A549 treated with GW870086 at 1 μM for 4 hours (cell line): ENCODE data around the gene HAUS5. TPM values are rescaled to one million over a fixed set of nuclear protein-coding genes. Genes with fewer than 3 reads are reported as not detected.

Experiments
- total RNA-seq: library from RNA; stranded (reverse); fragments of 200-300 nt; extraction: Qiagen RNA extraction; gene quantifications from 5 replicates; pipeline ENCODE4 v1.2.3, GENCODE V29; 2022; ENCODE audit warnings: low read depth

The HAUS5 gene, protein sequence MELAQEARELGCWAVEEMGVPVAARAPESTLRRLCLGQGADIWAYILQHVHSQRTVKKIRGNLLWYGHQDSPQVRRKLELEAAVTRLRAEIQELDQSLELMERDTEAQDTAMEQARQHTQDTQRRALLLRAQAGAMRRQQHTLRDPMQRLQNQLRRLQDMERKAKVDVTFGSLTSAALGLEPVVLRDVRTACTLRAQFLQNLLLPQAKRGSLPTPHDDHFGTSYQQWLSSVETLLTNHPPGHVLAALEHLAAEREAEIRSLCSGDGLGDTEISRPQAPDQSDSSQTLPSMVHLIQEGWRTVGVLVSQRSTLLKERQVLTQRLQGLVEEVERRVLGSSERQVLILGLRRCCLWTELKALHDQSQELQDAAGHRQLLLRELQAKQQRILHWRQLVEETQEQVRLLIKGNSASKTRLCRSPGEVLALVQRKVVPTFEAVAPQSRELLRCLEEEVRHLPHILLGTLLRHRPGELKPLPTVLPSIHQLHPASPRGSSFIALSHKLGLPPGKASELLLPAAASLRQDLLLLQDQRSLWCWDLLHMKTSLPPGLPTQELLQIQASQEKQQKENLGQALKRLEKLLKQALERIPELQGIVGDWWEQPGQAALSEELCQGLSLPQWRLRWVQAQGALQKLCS
- 12.2 to 17.4 TPM (median 14.8 TPM) in 5 replicates for total RNA-seq

GRCh38 chr19:35612559-35613321 is at the start of gene HAUS5:
HAUS5 (plus strand) TSS chr19:35612735; CDS start chr19:35612795, 60 bp downstream.

DNA sequence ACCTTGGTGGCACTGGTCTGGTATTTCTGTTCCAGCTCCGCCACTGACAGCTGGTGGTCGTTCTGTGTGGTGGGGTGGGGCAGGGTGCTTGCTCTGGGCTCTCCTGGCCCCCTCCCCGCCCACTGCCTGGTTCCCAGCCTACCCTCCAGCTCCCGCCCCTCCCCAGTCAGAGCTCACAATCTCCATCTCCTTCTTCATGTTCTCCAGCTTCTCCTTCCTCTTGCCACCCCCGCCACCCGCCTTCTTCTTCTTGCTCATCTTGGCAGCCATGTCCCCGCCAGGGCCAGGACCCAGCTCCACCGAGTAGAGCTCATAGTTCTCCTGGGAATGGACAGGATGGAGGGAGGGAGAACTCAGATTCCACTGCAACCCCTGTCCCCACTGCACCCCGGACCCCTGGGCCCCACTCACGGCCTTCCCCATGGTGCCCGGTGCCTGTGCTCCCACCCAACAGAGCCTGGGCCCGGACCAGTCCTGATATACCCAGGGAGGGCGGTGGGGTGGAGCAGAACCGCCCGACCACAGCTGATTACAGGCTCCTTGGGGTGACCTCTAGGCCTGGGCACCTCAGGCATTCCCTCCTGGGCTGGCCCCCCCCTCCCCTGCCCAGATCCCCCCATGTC is 49.2 kb upstream of the HAUS5 start, which contains the start of gene ATP4A:
TSS of gene ATP4A (minus strand) at position 452 of the 623 bp plus-strand sequence. CDS start at position 423, 29 bp downstream.

DNA sequence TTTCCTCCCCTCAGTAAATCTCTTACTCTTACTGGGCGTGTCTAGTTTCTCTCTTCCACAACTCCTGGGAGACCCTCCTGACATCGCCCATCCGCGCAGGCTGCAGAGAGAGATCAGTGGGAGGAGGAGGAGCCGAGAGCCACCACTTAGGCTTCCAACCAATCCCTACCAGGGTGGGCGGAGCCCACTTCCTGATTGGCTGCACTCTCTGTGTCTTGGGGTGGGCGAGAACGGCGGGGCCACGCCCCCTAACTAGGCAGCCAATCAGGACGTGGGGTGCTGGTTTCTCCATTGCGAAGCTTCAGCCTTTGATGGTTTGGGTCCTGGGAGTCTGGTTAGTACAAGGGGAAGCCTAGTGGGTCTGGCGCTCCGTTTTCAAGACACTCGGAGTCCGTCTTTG is 26.7 kb upstream of the HAUS5 start, which contains the start of gene PMIS2:
TSS of gene PMIS2 (plus strand) at position 326 of the 400 bp plus-strand sequence. CDS start 87 bp downstream, outside the sequence.

GRCh38 chr19:35628565-35629331 is 16.2 kb downstream of the HAUS5 start, which contains the start of gene RBM42:
RBM42 (plus strand) TSS chr19:35629036; CDS start chr19:35629154, 118 bp downstream.

DNA sequence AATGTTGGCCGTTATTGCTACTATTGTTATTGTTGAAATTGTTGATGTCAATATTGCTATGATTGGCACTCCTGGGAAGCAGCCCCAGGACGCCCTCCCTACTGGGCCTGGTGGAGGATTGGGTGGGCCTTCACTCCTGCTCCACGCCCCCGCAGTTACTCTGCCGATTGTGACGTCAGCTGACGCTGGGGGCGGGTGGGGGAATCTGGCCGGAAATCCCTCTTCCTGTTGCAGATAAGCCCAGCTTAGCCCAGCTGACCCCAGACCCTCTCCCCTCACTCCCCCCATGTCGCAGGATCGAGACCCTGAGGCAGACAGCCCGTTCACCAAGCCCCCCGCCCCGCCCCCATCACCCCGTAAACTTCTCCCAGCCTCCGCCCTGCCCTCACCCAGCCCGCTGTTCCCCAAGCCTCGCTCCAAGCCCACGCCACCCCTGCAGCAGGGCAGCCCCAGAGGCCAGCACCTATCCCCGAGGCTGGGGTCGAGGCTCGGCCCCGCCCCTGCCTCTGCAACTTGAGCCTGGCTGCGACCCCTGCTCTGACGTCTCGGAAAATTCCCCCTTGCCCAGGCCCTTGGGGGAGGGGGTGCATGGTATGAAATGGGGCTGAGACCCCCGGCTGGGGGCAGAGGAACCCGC is 29.1 kb downstream of the HAUS5 start, which contains the start of gene ETV2:
TSS of gene ETV2 (plus strand) at position 231 of the 637 bp plus-strand sequence. CDS start 716 bp downstream, outside the sequence.

DNA sequence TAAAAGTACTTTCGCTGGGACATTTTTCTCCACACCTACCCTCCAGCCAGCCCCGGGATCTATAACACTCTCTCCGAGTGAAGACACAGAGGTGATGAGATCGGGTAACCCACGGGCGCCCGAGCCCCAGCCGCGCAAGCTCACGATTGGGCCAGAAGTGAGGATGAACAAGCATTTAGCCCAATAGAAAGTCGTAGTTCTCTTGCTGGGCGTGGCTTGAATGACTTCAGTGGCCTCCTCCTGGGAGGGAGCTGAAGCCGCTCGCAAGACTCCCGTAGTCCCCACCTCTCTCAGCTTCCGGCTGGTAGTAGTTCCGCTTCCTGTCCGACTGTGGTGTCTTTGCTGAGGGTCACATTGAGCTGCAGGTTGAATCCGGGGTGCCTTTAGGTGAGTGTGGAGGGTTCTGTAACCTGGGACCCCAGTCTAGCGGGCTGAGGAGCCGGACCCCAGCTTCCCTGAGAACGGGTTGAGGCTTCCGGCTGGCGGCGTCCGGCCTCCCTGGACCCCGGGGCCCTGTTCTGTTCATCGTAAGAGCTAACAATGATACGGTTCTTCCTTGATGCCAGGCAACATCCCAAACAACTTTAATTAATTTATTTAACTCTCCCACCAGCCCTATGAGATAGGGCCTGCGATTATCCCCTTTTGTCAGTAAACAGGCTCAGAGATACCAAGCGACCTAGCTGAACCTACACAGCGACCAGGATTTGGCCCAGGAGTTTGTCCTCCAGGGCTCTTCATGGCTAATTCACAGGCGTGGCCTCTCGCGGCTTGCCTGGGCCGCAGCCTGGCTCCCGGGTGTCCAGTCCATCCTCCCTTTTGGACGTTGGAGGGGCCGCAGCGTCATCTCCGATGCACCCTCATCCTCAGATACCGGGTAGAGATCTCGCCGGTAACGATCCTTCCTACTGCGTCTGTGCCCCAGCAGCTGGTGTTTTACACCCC is 35.8 kb downstream of the HAUS5 start, which contains the start of gene COX6B1:
TSS of gene COX6B1 (plus strand) at position 307 of the 945 bp plus-strand sequence. CDS start 2,921 bp downstream, outside the sequence.

DNA sequence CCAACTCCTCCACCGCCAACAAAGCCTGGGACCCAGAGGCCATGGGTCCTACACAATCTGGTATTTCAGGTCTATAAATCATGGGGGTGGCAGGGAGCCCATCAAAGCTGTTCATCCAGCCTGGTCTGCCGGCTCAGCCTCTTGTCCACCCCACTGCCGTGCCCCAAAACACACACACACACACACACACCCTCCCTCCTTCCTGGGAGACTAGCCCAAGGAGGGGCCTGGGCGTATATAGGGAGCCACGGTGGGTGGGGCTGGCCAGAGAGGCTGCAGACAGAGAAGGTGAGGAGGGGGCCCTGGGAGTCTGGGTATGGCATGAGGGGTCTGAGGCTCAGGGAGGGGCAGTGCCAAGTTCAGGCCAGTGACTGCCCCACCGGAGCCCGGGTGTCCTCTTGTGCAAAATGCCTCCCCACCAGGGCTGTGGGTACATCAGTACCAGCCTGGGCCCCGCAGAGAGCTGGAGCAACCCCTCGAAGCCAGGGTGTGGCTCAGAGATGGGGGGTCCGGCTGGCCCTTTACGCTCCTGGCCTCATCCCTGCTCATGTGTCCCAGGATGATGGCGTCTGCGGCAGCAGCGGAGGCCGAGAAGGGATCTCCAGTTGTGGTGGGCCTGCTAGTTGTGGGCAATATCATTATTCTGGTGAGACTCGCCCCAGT is 53.8 kb downstream of the HAUS5 start, which contains the start of gene UPK1A:
TSS of gene UPK1A (plus strand) at position 267 of the 663 bp plus-strand sequence. CDS start at position 563, 296 bp downstream.

Other genes starting within 250 kb of the HAUS5 start
- not detected in 5 replicates for gene GPR42, start 241.7 kb upstream of the HAUS5 start, total RNA-seq
- not detected in 5 replicates for gene FFAR2, start 164.5 kb upstream of the HAUS5 start, total RNA-seq
- not detected in 5 replicates for gene KRTDAP, start 122.3 kb upstream of the HAUS5 start, total RNA-seq
- 34.6 to 40.9 TPM (median 36.9 TPM) in 5 replicates for gene DMKN, start 99.1 kb upstream of the HAUS5 start, total RNA-seq
- 1.8 to 3.7 TPM (median 3.0 TPM) in 5 replicates for gene SBSN, start 84.4 kb upstream of the HAUS5 start, total RNA-seq
- gene GAPDHS, start 79.3 kb upstream of the HAUS5 start, total RNA-seq, result 0.08 to 0.21 TPM (median 0.17 TPM) in 4 of 5 replicates, not detected in the other
- gene TMEM147, start 67.1 kb upstream of the HAUS5 start, total RNA-seq, result 383 to 426 TPM (median 419 TPM) in 5 replicates
- 0.10 TPM in 1 of 5 replicates, not detected in the others for gene ATP4A, start 49.1 kb upstream of the HAUS5 start, total RNA-seq
- not detected in 5 replicates for gene PMIS2, start 26.6 kb upstream of the HAUS5 start, total RNA-seq
- 147 to 204 TPM (median 201 TPM) in 5 replicates for gene RBM42, start 16.3 kb downstream of the HAUS5 start, total RNA-seq
- 2.1 to 3.1 TPM (median 2.2 TPM) in 5 replicates for gene ETV2, start 29.0 kb downstream of the HAUS5 start, total RNA-seq
- 1,289 to 1,613 TPM (median 1,322 TPM) in 5 replicates for gene COX6B1, start 35.6 kb downstream of the HAUS5 start, total RNA-seq
- 0.41 to 1.2 TPM (median 0.91 TPM) in 5 replicates for gene UPK1A, start 53.8 kb downstream of the HAUS5 start, total RNA-seq
- gene ZBTB32, start 91.8 kb downstream of the HAUS5 start, total RNA-seq, result not detected in 5 replicates
- 48.1 to 60.8 TPM (median 55.0 TPM) in 5 replicates for gene KMT2B, start 105.3 kb downstream of the HAUS5 start, total RNA-seq
- gene IGFLR1, start 129.7 kb downstream of the HAUS5 start, total RNA-seq, result 7.6 to 13.3 TPM (median 10.2 TPM) in 5 replicates
- 25.2 to 29.1 TPM (median 25.8 TPM) in 5 replicates for gene U2AF1L4, start 132.7 kb downstream of the HAUS5 start, total RNA-seq
- 260 to 334 TPM (median 276 TPM) in 5 replicates for gene PSENEN, start 132.9 kb downstream of the HAUS5 start, total RNA-seq
- gene LIN37, start 135.8 kb downstream of the HAUS5 start, total RNA-seq, result 20.0 to 28.4 TPM (median 22.7 TPM) in 5 replicates
- gene HSPB6, start 144.3 kb downstream of the HAUS5 start, total RNA-seq, result 0.18 to 0.38 TPM (median 0.32 TPM) in 4 of 5 replicates, not detected in the other
- 21.3 to 29.7 TPM (median 26.3 TPM) in 5 replicates for gene PROSER3, start 145.4 kb downstream of the HAUS5 start, total RNA-seq
- gene ARHGAP33, start 162.8 kb downstream of the HAUS5 start, total RNA-seq, result 4.1 to 8.6 TPM (median 6.0 TPM) in 5 replicates
- 0.18 to 0.80 TPM (median 0.29 TPM) in 5 replicates for gene PRODH2, start 200.1 kb downstream of the HAUS5 start, total RNA-seq
- 0.41 to 0.75 TPM (median 0.59 TPM) in 5 replicates for gene NPHS1, start 239.8 kb downstream of the HAUS5 start, total RNA-seq
- gene KIRREL2, start 244.2 kb downstream of the HAUS5 start, total RNA-seq, result 0.46 to 0.74 TPM (median 0.53 TPM) in 5 replicates